ENCODE results near the gene WDR17. TPM values are rescaled to one million over a fixed set of nuclear protein-coding genes. Genes with fewer than 3 reads are reported as not detected.

WDR17 gene
- polyA plus RNA-seq, 1 experiment = 0.10 TPM

GRCh38 chr4:176139518-176139917, 73.9 kb downstream of the WDR17 start:
- CTCF ChIA-PET = interaction anchor here (1.0 kb wide), 1 partner anchor 210 kb away, joined by 3 read pairs; no protein-coding TSS in a partner anchor

GRCh38 chr4:176142253-176142652, 76.6 kb downstream of the WDR17 start:
- Histone ChIP-seq H3K4me3 (ENCODE audit: low read depth, low read length) (no peak overlapping the region), H3K36me3 (ENCODE audit: control insufficient read depth, insufficient read depth, low read length) (no peaks in the 10 kb centered on the region), H3K27me3 (ENCODE audit: control insufficient read depth, insufficient read depth, low read length) (no peaks in the 10 kb centered on the region)
- no peak for DNase-seq (ENCODE audit: low read depth)
- TF ChIP-seq, protein P1, sequence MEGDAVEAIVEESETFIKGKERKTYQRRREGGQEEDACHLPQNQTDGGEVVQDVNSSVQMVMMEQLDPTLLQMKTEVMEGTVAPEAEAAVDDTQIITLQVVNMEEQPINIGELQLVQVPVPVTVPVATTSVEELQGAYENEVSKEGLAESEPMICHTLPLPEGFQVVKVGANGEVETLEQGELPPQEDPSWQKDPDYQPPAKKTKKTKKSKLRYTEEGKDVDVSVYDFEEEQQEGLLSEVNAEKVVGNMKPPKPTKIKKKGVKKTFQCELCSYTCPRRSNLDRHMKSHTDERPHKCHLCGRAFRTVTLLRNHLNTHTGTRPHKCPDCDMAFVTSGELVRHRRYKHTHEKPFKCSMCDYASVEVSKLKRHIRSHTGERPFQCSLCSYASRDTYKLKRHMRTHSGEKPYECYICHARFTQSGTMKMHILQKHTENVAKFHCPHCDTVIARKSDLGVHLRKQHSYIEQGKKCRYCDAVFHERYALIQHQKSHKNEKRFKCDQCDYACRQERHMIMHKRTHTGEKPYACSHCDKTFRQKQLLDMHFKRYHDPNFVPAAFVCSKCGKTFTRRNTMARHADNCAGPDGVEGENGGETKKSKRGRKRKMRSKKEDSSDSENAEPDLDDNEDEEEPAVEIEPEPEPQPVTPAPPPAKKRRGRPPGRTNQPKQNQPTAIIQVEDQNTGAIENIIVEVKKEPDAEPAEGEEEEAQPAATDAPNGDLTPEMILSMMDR (IDR thresholded peaks at IDR 0.05; ENCODE audit: insufficient read depth, low read depth, low read length) = no peak
- ChIA-PET POLR2A (no interaction called here), CTCF (no interaction called here)

More at GRCh38 chr4:176139518-176139917, 73.9 kb downstream of the WDR17 start:
- Histone ChIP-seq H3K36me3 (ENCODE audit: control insufficient read depth, insufficient read depth, low read length) (no peaks in the 10 kb centered on the region), H3K27me3 (ENCODE audit: control insufficient read depth, insufficient read depth, low read length) (no peaks in the 10 kb centered on the region), H3K4me3 (ENCODE audit: low read depth, low read length) (no peak overlapping the region)
- no peak for DNase-seq (ENCODE audit: low read depth)
- TF ChIP-seq, protein P1 (IDR thresholded peaks at IDR 0.05; ENCODE audit: insufficient read depth, low read depth, low read length) = no peak
- POLR2A ChIA-PET = no interaction called here

GRCh38 chr4:176149680-176150355, 84.2 kb downstream of the WDR17 start:
- POLR2A ChIA-PET = no interaction called here
- TF ChIP-seq, protein P1 (IDR thresholded peaks at IDR 0.05; ENCODE audit: insufficient read depth, low read depth, low read length) = no peak

GRCh38 chr4:176150356-176150682, 84.7 kb downstream of the WDR17 start:
- peak; percentile 9 for DNase-seq (ENCODE audit: low read depth)
- CTCF ChIA-PET = interaction anchor here (0.6 to 4.4 kb wide), 14 partner anchors 13 to 645 kb away, joined by 3 to 41 read pairs (median 4); no protein-coding TSS in a partner anchor
- TF ChIP-seq, protein P1 (IDR thresholded peaks at IDR 0.05; ENCODE audit: insufficient read depth, low read depth, low read length) = peak; percentile 42; the same call in 1 of the 2 replicates
- no peaks in the 10 kb centered on the region for H3K27me3 ChIP-seq (ENCODE audit: control insufficient read depth, insufficient read depth, low read length)
- H3K36me3 ChIP-seq (ENCODE audit: control insufficient read depth, insufficient read depth, low read length) = no peaks in the 10 kb centered on the region
- POLR2A ChIA-PET = no interaction called here
- H3K4me3 ChIP-seq (ENCODE audit: low read depth, low read length) = no peak overlapping the region

More at GRCh38 chr4:176149680-176150355, 84.2 kb downstream of the WDR17 start:
- no peak overlapping the region for H3K4me3 ChIP-seq (ENCODE audit: low read depth, low read length)
- CTCF ChIA-PET = interaction anchor here (0.6 to 4.4 kb wide), 16 partner anchors 9 to 1626 kb away, joined by 3 to 41 read pairs (median 3); no protein-coding TSS in a partner anchor
- no peak for DNase-seq (ENCODE audit: low read depth)
- H3K36me3 ChIP-seq (ENCODE audit: control insufficient read depth, insufficient read depth, low read length) = no peaks in the 10 kb centered on the region
- H3K27me3 ChIP-seq (ENCODE audit: control insufficient read depth, insufficient read depth, low read length) = no peaks in the 10 kb centered on the region

DNA sequence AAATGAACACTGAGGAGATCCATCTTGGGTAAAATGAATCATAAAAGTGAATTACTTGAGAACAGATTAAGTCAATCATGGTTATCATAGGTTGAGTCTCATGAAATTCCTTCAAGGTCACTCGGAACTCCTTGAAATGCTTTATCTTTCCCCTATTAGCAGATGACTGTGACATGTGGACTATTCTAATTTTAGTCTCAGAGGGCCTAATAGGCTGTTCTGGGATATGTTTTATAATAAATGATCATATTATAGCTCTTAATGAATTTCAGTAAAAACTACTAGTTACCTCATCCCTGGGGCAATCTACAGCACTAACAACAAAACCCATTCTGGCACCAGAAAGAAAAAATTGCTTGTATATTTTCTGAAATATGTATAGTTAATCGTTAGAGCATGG, 85.1 kb downstream of the WDR17 start:
- no peaks in the 10 kb centered on the region for H3K36me3 ChIP-seq (ENCODE audit: control insufficient read depth, insufficient read depth, low read length)
- TF ChIP-seq, protein P1 (IDR thresholded peaks at IDR 0.05; ENCODE audit: insufficient read depth, low read depth, low read length) = no peak
- ChIA-PET CTCF (interaction anchor here (0.6 to 4.4 kb wide), 16 partner anchors 9 to 645 kb away, joined by 3 to 41 read pairs (median 4); no protein-coding TSS in a partner anchor), POLR2A (interaction anchor here (0.5 kb wide), 1 partner anchor 190 kb away, joined by 5 read pairs; no protein-coding TSS in a partner anchor)
- no peak for DNase-seq (ENCODE audit: low read depth)
- H3K4me3 ChIP-seq (ENCODE audit: low read depth, low read length) = no peak overlapping the region
- no peaks in the 10 kb centered on the region for H3K27me3 ChIP-seq (ENCODE audit: control insufficient read depth, insufficient read depth, low read length)

Measured in BJ (cell line).